ENCODE results near the gene CSMD2.

The CSMD2 gene

GRCh38 chr1:33576821-33577599, 588.0 kb downstream of the CSMD2 start:
- H3K27ac Mint-ChIP-seq (ENCODE audit: low read depth), result no peak overlapping the region
- H3K36me3 Mint-ChIP-seq (ENCODE audit: insufficient read depth), result no peaks in the 10 kb centered on the region
- ATAC-seq (replicated peaks; ENCODE audit: extremely low read depth, poor library complexity, severe bottlenecking) (no peak), DNase-seq (ENCODE audit: low spot score in 2 of 2) (no peak)
- no peak overlapping the region for H3K4me3 Mint-ChIP-seq
- no peaks in the 10 kb centered on the region for H3K9me3 Mint-ChIP-seq
- H3K27me3 Mint-ChIP-seq, result peaks cover 85% of the 10 kb centered on the region
- H3K4me1 Mint-ChIP-seq, result no peaks in the 10 kb centered on the region

- no peak overlapping the region for H3K27ac Mint-ChIP-seq (ENCODE audit: low read depth)
- ATAC-seq (replicated peaks; ENCODE audit: extremely low read depth, poor library complexity, severe bottlenecking), result no peak
- H3K4me3 Mint-ChIP-seq, result no peak overlapping the region
- no peaks in the 10 kb centered on the region for H3K36me3 Mint-ChIP-seq (ENCODE audit: insufficient read depth)
- DNase-seq (ENCODE audit: low spot score in 2 of 2), result no peak
- peaks cover 85% of the 10 kb centered on the region for H3K27me3 Mint-ChIP-seq
- H3K9me3 Mint-ChIP-seq, result no peaks in the 10 kb centered on the region
- H3K4me1 Mint-ChIP-seq, result no peaks in the 10 kb centered on the region
Measured at GRCh38 chr1:33575324-33575879, 589.6 kb downstream of the CSMD2 start.

DNA sequence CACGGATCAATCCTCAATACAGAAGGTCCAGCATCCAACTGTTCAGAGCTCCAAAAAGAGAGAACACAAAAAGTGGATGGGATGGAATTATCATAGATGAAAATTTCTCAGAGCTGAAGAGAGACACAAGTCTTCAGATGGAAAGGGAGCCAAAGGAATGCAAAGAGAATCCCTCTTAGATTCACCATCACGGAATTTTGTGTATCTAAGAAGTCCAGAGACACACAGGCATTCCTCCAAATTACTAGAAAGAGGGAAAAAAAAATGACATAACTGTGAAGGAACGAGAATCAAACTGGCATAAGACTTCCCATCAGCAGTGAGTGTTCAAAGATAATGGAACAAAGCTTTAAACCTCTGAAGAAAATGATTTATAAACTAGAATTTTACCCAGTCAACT, 591.4 kb downstream of the CSMD2 start:
- Mint-ChIP-seq H3K27me3 (peaks cover 68% of the 10 kb centered on the region), H3K36me3 (ENCODE audit: insufficient read depth) (no peaks in the 10 kb centered on the region), H3K27ac (ENCODE audit: low read depth) (no peak overlapping the region), H3K9me3 (no peaks in the 10 kb centered on the region), H3K4me3 (no peak overlapping the region), H3K4me1 (no peaks in the 10 kb centered on the region)
- DNase-seq (ENCODE audit: low spot score in 2 of 2), result no peak
- ATAC-seq (replicated peaks; ENCODE audit: extremely low read depth, poor library complexity, severe bottlenecking), result no peak

DNA sequence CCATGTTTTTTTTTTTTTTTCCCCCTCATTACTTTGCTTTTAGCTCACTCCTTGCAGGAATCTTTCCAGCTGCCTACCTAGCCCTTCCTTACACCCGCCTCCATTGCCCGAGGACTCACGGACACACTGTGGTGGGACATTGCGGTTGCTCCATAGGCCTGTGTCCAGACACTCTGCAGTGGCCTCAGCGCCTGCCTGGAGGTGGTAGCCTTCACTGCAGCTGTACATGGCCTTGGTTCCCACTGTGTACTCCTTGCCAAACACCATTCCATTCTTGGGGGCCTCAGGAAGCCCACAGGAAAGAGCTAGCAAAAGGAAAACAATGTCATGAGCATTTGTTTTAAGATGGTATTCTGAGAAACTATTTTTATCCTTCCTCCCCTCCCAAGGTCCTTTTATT, 592.6 kb downstream of the CSMD2 start:
- Mint-ChIP-seq H3K4me1 (no peaks in the 10 kb centered on the region), H3K27ac (ENCODE audit: low read depth) (no peak overlapping the region), H3K9me3 (no peaks in the 10 kb centered on the region), H3K36me3 (ENCODE audit: insufficient read depth) (no peaks in the 10 kb centered on the region), H3K4me3 (no peak overlapping the region), H3K27me3 (peaks cover 73% of the 10 kb centered on the region)
- DNase-seq (ENCODE audit: low spot score in 2 of 2) (no peak), ATAC-seq (replicated peaks; ENCODE audit: extremely low read depth, poor library complexity, severe bottlenecking) (no peak)

- no peak overlapping the region for H3K27ac Mint-ChIP-seq (ENCODE audit: low read depth)
- no peak overlapping the region for H3K4me3 Mint-ChIP-seq
- no peaks in the 10 kb centered on the region for H3K9me3 Mint-ChIP-seq
- DNase-seq (ENCODE audit: low spot score in 2 of 2) (no peak), ATAC-seq (replicated peaks; ENCODE audit: extremely low read depth, poor library complexity, severe bottlenecking) (no peak)
- H3K36me3 Mint-ChIP-seq (ENCODE audit: insufficient read depth), result no peaks in the 10 kb centered on the region
- H3K4me1 Mint-ChIP-seq, result no peaks in the 10 kb centered on the region
- peaks cover 47% of the 10 kb centered on the region for H3K27me3 Mint-ChIP-seq
Measured at GRCh38 chr1:33569331-33569730, 595.7 kb downstream of the CSMD2 start.

GRCh38 chr1:33563699-33564098, 601.3 kb downstream of the CSMD2 start:
- Mint-ChIP-seq H3K27ac (ENCODE audit: low read depth) (no peak overlapping the region), H3K27me3 (peaks cover 29% of the 10 kb centered on the region), H3K4me3 (no peak overlapping the region), H3K4me1 (no peaks in the 10 kb centered on the region), H3K36me3 (ENCODE audit: insufficient read depth) (no peaks in the 10 kb centered on the region), H3K9me3 (no peaks in the 10 kb centered on the region)
- ATAC-seq (replicated peaks; ENCODE audit: extremely low read depth, poor library complexity, severe bottlenecking), result no peak
- DNase-seq (ENCODE audit: low spot score in 2 of 2), result no peak

- no peaks in the 10 kb centered on the region for H3K9me3 Mint-ChIP-seq
- ATAC-seq (replicated peaks; ENCODE audit: extremely low read depth, poor library complexity, severe bottlenecking) (no peak), DNase-seq (ENCODE audit: low spot score in 2 of 2) (no peak)
- H3K36me3 Mint-ChIP-seq (ENCODE audit: insufficient read depth), result no peaks in the 10 kb centered on the region
- no peaks in the 10 kb centered on the region for H3K4me1 Mint-ChIP-seq
- H3K27ac Mint-ChIP-seq (ENCODE audit: low read depth), result no peak overlapping the region
- H3K27me3 Mint-ChIP-seq, result peaks cover 30% of the 10 kb centered on the region
- H3K4me3 Mint-ChIP-seq, result no peak overlapping the region
Measured at GRCh38 chr1:33562563-33562962, 602.5 kb downstream of the CSMD2 start.

- Mint-ChIP-seq H3K27ac (ENCODE audit: low read depth) (no peak overlapping the region), H3K9me3 (no peaks in the 10 kb centered on the region), H3K36me3 (ENCODE audit: insufficient read depth) (no peaks in the 10 kb centered on the region), H3K4me1 (no peaks in the 10 kb centered on the region), H3K4me3 (no peak overlapping the region), H3K27me3 (peaks cover 37% of the 10 kb centered on the region)
- no peak for DNase-seq (ENCODE audit: low spot score in 2 of 2)
- ATAC-seq (replicated peaks; ENCODE audit: extremely low read depth, poor library complexity, severe bottlenecking), result no peak
Measured at GRCh38 chr1:33561576-33561975, 603.5 kb downstream of the CSMD2 start.

DNA sequence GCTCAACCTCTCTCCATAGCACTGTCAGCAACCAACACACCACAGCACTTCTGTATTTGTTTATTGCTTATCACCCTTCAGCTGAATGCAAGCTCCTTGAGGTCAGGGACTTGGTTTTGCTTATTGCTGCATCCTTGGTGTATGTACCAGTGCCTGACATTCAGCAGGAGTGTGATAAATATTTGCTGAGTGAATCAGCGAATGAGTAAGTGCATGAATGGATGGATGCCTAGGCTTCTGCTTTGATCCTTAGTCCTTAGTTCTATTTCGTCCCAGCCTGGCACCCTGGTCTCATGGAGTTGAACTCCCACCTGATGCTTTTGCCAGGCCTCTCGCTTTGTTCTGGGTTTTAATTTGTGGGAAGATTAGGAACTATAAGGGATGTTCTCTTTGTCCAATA, 604.4 kb downstream of the CSMD2 start:
- no peaks in the 10 kb centered on the region for H3K4me1 Mint-ChIP-seq
- ATAC-seq (replicated peaks; ENCODE audit: extremely low read depth, poor library complexity, severe bottlenecking) (no peak), DNase-seq (ENCODE audit: low spot score in 2 of 2) (no peak)
- no peak overlapping the region for H3K4me3 Mint-ChIP-seq
- no peaks in the 10 kb centered on the region for H3K9me3 Mint-ChIP-seq
- H3K27me3 Mint-ChIP-seq, result peaks cover 37% of the 10 kb centered on the region
- H3K36me3 Mint-ChIP-seq (ENCODE audit: insufficient read depth), result no peaks in the 10 kb centered on the region
- no peak overlapping the region for H3K27ac Mint-ChIP-seq (ENCODE audit: low read depth)

- Mint-ChIP-seq H3K36me3 (ENCODE audit: insufficient read depth) (no peaks in the 10 kb centered on the region), H3K9me3 (no peaks in the 10 kb centered on the region), H3K27me3 (peaks cover 74% of the 10 kb centered on the region), H3K27ac (ENCODE audit: low read depth) (no peak overlapping the region), H3K4me1 (no peaks in the 10 kb centered on the region), H3K4me3 (no peak overlapping the region)
- DNase-seq (ENCODE audit: low spot score in 2 of 2) (no peak), ATAC-seq (replicated peaks; ENCODE audit: extremely low read depth, poor library complexity, severe bottlenecking) (no peak)
Measured at GRCh38 chr1:33548721-33549120, 616.3 kb downstream of the CSMD2 start.

DNA sequence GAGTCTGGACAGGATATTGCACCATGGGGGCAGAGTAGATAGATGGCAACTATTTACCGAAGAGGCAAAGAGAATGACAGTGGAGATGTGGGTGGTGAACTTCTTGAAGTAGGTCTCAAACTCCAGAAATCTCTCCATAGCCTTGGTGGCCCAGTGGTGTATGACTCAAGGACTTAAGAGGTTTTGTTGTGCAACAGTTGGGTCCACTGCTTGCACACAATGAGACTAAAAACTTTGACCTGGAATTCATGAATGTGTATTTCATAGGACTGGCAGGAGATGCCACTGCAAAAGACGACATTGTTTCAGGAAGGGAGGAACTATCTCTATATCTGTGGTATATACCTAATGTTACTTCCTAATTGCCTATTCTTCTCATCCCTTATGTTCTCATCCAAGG, 616.7 kb downstream of the CSMD2 start:
- Mint-ChIP-seq H3K27ac (ENCODE audit: low read depth) (no peak overlapping the region), H3K36me3 (ENCODE audit: insufficient read depth) (no peaks in the 10 kb centered on the region), H3K4me1 (no peaks in the 10 kb centered on the region), H3K4me3 (no peak overlapping the region), H3K9me3 (no peaks in the 10 kb centered on the region), H3K27me3 (peaks cover 70% of the 10 kb centered on the region)
- ATAC-seq (replicated peaks; ENCODE audit: extremely low read depth, poor library complexity, severe bottlenecking), result no peak
- no peak for DNase-seq (ENCODE audit: low spot score in 2 of 2)

- no peaks in the 10 kb centered on the region for H3K9me3 Mint-ChIP-seq
- no peaks in the 10 kb centered on the region for H3K4me1 Mint-ChIP-seq
- no peak overlapping the region for H3K4me3 Mint-ChIP-seq
- DNase-seq (ENCODE audit: low spot score in 2 of 2), result no peak
- no peak for ATAC-seq (replicated peaks; ENCODE audit: extremely low read depth, poor library complexity, severe bottlenecking)
- H3K27me3 Mint-ChIP-seq, result peaks cover 66% of the 10 kb centered on the region
- H3K27ac Mint-ChIP-seq (ENCODE audit: low read depth), result no peak overlapping the region
- no peaks in the 10 kb centered on the region for H3K36me3 Mint-ChIP-seq (ENCODE audit: insufficient read depth)
Measured at GRCh38 chr1:33547576-33547975, 617.5 kb downstream of the CSMD2 start.

DNA sequence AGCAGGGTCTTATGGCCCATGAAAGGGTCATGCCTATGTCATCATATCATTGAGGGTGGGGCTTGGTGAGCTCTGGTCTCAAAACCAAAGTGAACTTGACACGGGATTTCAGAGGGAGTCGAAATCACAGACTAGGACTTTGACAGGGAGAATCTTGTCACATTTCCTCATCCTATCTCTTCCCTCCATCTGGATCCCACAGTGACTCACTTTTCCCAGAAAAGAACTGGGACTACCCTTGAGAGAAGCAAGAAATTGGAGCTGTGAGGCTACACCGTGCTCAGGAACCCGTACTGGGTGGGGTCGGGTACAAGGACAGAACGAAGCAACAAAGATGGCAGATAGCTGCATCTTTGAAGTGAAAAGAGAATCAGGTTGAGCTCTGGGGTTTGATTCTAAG, 623.1 kb downstream of the CSMD2 start:
- ATAC-seq (replicated peaks; ENCODE audit: extremely low read depth, poor library complexity, severe bottlenecking) (no peak), DNase-seq (ENCODE audit: low spot score in 2 of 2) (no peak)
- Mint-ChIP-seq H3K9me3 (no peaks in the 10 kb centered on the region), H3K36me3 (ENCODE audit: insufficient read depth) (peaks cover under 1% of the 10 kb centered on the region), H3K4me3 (no peak overlapping the region), H3K27ac (ENCODE audit: low read depth) (no peak overlapping the region), H3K4me1 (no peaks in the 10 kb centered on the region), H3K27me3 (peaks cover 18% of the 10 kb centered on the region)
